HG02981 (cell line): ENCODE data around the gene FUT2.
"Not testable (repeated sequence)": the region's sequence is repeated elsewhere in the genome, so short reads cannot be mapped to it uniquely, and the experiment has no call there.

Experiments
- ATAC-seq: cut with Tn5 transposase; IDR thresholded peaks from one replicate; pipeline ENCODE4 v1.9.1; 2021; ENCODE audit warnings: mild to moderate bottlenecking, moderate library complexity; ENCODE audit not compliant: unreplicated experiment

FUT2 gene

GRCh38 chr19:48670699-48671445 is 24.9 kb upstream of the FUT2 start:
- ATAC-seq: no peak

GRCh38 chr19:48671446-48671995 is 24.2 kb upstream of the FUT2 start:
- no peak for ATAC-seq

- no peak for ATAC-seq
Measured at GRCh38 chr19:48672994-48673393, 22.8 kb upstream of the FUT2 start, which contains the start of gene NTN5. Gene NTN5 (minus strand): TSS chr19:48673017. CDS start chr19:48670986, 2,031 bp downstream.

- no peak for ATAC-seq
Measured at GRCh38 chr19:48673436-48674100, 22.2 kb upstream of the FUT2 start.

- no peak for ATAC-seq
Measured at GRCh38 chr19:48674216-48674809, 21.5 kb upstream of the FUT2 start.

GRCh38 chr19:48674921-48675824 is 20.6 kb upstream of the FUT2 start:
- no peak for ATAC-seq

GRCh38 chr19:48676487-48676886 is 19.3 kb upstream of the FUT2 start:
- ATAC-seq: no peak

- ATAC-seq: no peak
Measured at GRCh38 chr19:48676887-48677286, 18.9 kb upstream of the FUT2 start.

GRCh38 chr19:48678201-48678600 is 17.6 kb upstream of the FUT2 start:
- ATAC-seq: no peak

GRCh38 chr19:48680006-48680405 is 15.8 kb upstream of the FUT2 start:
- not testable (repeated sequence) for ATAC-seq

- no peak for ATAC-seq
Measured at GRCh38 chr19:48680436-48681126, 15.2 kb upstream of the FUT2 start.

- ATAC-seq: no peak
Measured at GRCh38 chr19:48681127-48681470, 14.7 kb upstream of the FUT2 start.

GRCh38 chr19:48683349-48683748 is 12.4 kb upstream of the FUT2 start:
- no peak for ATAC-seq

GRCh38 chr19:48685583-48685982 is 10.2 kb upstream of the FUT2 start:
- no peak for ATAC-seq

- ATAC-seq: no peak
Measured at GRCh38 chr19:48686088-48686487, 9.7 kb upstream of the FUT2 start.

- not testable (repeated sequence) for ATAC-seq
Measured at GRCh38 chr19:48686637-48687036, 9.1 kb upstream of the FUT2 start.

- no peak for ATAC-seq
Measured at GRCh38 chr19:48687776-48688175, 8.0 kb upstream of the FUT2 start.

- ATAC-seq: no peak
Measured at GRCh38 chr19:48689449-48689848, 6.3 kb upstream of the FUT2 start.

GRCh38 chr19:48693629-48694028 is 2.1 kb upstream of the FUT2 start:
- not testable (repeated sequence) for ATAC-seq

- ATAC-seq: no peak
Measured at GRCh38 chr19:48696353-48697010, 711 bp downstream of the FUT2 start.
